ENCODE measurements around the gene CFAP54.

DNA sequence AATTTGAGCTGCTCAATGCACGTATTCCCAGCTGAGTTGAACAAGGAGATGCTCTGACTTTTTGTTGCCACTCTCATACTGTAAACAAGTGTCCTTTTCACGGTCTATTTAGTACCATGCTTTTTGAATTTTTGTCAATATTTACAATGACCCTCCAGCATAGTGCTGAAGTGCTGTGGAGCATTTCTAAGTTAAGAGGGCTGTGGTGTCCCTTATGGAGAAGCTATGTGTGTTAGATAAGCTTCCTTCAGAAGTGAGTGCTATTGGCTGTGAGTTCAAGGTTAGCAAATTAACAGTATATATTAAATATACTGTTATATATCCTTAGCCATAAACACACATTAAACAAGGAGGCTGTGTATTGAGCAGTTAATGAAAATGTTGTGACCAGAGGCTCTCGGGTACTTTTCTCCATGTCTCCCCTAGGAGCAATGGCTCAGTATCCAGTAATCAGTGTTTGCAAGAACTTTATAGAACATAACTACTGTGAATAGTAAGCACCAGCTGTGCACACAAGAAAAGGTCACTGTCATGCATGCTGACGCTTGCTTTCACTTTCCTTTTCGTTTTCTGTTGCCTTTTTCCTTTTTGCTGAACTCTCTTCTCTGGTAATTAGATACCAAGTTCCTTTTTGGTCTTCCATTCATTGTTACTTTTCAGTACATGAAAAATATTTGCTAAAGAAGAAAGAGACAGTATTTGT lies 230.4 kb downstream of the CFAP54 start:
- TF ChIP-seq CTCF (IDR thresholded peaks at IDR 0.05) (no peak), POLR2AphosphoS5 (IDR thresholded peaks at IDR 0.05) (no peak), POLR2A (IDR thresholded peaks at IDR 0.05) (no peak)

Data from upper lobe of left lung (tissue), 4 donors.